Left cardiac atrium (tissue), 4 donors: Measurements from ENCODE around the gene CARS2. TPM values are rescaled to one million over a fixed set of nuclear protein-coding genes. Genes with fewer than 3 reads are reported as not detected.
"Not testable (repeated sequence)": the region's sequence is repeated elsewhere in the genome, so short reads cannot be mapped to it uniquely, and the experiment has no call there.

Experiments
- ATAC-seq, 2 donors: fragments of 200-7000 bp; cut with Tn5 transposase; one replicate each; pipeline ENCODE4 v1.9.1; 2020; ENCODE audit warnings: mild to moderate bottlenecking in 2 of 2, moderate library complexity in 2 of 2
- DNase-seq: peaks from one replicate; pipeline ENCODE4 v3.0.0-alpha.2; 2020
- intact Hi-C, 2 donors: fragments of 100-400 bp; cut with DNase I; formaldehyde crosslinking; loops; one replicate each; pipeline versions ENCODE4 v1.14.1 to v1.15.1; 2022 to 2023
- total RNA-seq, 2 donors: library from RNA; stranded (reverse); fragmentation: NEBNext Ultra II Directional; extraction: Animal tissue kit (Norgen Biotek cat#: 25700); gene quantifications; one replicate each; pipeline ENCODE4 v1.2.1, GENCODE V29; 2021
- donor health status: DM: no; HTN: yes; CAD: no.
- donor health status: DM: no; HTN: yes; CAD: no; lungs with severe emphysema.
- donor health status: DM: yes; HTN: yes; CAD: no.
- donor health status: Dilated cardiomyopathy.

CARS2 gene
- total RNA-seq, 2 donors from 2014 or later, result 36.6 to 37.9 TPM

- intact Hi-C loops, result loop anchor here in 1 of 2 donors (2.0 kb wide), 1 partner anchor 202 kb away; the partner anchor contains the start of gene ANKRD10
- ATAC-seq, result peak; percentile 73 to 75
- DNase-seq, result peak; percentile 99
Measured at GRCh38 chr13:110712849-110713641, 7.1 kb upstream of the CARS2 start.

DNA sequence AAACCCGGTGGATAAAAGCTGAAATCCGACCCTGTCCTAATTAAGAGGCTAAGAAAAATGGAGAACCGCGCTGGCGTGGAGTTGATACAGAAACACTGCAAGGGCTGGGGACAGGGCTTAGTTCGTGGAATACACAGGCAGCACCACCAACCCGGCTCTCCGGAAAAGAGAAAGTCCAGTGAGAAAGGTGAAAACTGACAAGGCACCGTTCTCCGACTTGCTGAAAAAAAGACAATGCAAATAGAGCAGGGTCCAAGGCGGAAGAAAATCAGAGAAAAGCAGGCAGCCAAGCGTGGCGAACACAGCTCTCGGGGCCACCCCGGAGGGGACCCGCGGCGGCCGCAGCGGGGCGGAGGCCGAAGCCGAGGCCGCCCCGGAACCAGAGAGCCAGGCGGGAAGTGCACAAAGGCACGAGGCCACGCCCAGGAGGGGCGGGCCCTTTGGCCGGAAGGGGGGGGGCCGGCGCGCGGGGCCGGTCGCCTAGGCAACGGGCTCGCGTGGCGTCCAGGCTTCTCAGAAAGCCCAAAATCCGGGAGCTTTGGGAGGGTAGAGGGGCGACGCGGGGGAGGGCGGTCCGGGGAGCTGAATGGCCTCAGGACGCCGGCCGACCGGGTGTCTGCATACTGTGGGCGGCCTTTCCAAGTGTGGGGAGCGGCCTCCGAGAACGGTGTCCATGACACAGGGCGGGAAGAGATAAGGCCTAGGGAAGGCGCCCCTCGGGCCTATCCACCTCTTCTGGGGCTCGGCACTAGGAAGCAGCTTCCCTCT is 6.3 kb upstream of the CARS2 start:
- DNase-seq (peak; percentile 87), ATAC-seq (peak; percentile 61 to 72)
- intact Hi-C loops, result loop anchor here in 1 of 2 donors (2.0 kb wide), 1 partner anchor 203 kb away; the partner anchor contains the start of gene ANKRD10

GRCh38 chr13:110706570-110707372 is 855 bp upstream of the CARS2 start:
- ATAC-seq, result no peak
- intact Hi-C loops, result loop anchor here in 1 of 2 donors (10.0 kb wide), 2 partner anchors 92 to 108 kb away; partner anchors contain the start of gene NAXD
- DNase-seq, result no peak

- DNase-seq (no peak), ATAC-seq (no peak)
- intact Hi-C loops, result loop anchor here in 1 of 2 donors (10.0 kb wide), 2 partner anchors 91 to 109 kb away; partner anchors contain the start of gene NAXD
Measured at GRCh38 chr13:110705356-110705825, 525 bp downstream of the CARS2 start.

DNA sequence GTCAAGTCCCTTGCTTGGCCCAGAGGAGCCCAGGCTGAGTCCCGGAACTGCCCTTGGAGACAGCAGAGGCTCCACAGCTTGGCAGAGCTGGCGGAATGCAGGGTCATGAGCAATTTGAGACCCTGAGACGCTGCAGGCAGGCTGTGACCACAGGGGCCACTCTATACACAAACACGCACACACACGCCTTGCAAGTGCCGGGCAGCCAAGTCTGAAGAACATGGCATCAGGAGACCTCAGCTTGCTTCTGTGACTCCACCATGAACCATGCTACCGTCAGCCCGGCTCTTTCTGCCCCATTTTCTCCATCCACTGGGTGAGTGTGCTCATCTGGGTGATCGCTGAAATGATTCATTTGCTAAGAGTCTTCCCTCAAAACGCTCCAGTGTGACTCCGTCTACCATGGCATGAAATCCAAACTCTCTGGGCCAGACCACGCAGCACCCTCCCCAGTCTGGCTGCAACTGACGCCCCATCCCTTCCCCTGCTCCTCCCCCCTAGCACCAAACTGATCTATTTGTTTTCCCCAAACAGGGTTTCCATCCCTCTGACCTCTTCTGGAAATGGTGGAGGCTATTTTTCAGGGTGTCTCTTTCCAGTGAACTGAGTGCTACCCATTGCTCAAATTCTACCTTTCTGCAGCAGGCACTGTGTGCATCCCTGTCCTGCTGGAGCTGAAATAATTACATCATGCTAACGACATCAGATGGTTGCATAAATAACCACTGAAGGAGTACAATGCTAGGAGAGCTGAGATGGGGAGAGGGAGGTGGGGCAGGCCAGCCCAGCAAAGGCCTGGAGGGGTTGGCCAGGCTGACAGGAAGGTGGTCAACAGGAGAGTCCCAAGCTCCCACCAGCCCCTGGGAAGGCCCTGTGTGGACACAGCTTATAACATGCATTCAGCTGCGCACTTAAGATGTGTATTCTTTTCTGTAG is 3.1 kb downstream of the CARS2 start:
- ATAC-seq (no peak), DNase-seq (no peak)
- intact Hi-C loops, result loop anchor here in 1 of 2 donors (10.0 kb wide), 2 partner anchors 88 to 112 kb away; partner anchors contain the start of gene NAXD

GRCh38 chr13:110702089-110702488 is 3.8 kb downstream of the CARS2 start:
- ATAC-seq (no peak), DNase-seq (no peak)
- intact Hi-C loops, result loop anchor here in 1 of 2 donors (10.0 kb wide), 2 partner anchors 87 to 113 kb away; partner anchors contain the start of gene NAXD

DNA sequence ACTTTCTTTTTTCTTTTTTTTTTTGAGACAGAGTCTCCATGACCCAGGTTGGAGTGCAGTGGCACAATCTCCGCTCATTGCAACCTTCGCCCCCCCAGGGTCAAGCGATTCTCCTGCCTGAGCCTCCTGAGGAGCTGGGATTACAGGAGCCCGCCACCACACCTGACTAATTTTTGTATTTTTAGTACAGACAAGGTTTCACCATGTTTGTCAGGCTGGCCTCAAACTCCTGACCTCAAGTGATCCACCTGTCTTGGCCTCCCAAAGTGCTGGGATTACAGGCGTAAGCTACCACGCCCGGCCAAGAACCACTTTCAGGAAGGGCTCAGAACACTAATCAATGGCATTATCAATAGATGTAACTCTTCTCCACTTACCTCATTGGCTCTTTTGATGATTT is 4.9 kb downstream of the CARS2 start:
- ATAC-seq, DNase-seq: not testable (repeated sequence)
- intact Hi-C loops, result loop anchor here in 1 of 2 donors (10.0 kb wide), 2 partner anchors 86 to 114 kb away; partner anchors contain the start of gene NAXD

DNA sequence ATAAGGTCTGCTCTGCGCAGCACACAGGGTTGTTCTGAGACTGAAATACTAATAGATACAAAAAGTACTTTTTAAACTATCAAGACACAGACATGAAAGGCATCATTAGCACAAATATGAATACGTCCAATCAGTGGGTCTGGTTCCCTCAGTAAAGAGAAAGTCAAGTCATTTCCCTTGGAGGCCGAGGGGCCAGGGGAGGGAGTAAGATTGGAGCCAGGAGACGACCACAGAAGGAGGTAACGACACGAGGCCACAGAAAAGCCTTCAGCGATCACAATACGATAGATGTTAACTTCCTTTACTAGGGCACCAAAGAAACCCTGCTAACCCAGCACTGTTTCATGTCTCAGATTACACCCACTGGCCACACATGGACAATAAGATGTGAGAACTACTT is 5.3 kb downstream of the CARS2 start:
- ATAC-seq (no peak), DNase-seq (no peak)
- intact Hi-C loops, result loop anchor here in 1 of 2 donors (10.0 kb wide), 2 partner anchors 86 to 114 kb away; partner anchors contain the start of gene NAXD

GRCh38 chr13:110700186-110700585 is 5.7 kb downstream of the CARS2 start:
- ATAC-seq, result no peak
- intact Hi-C loops, result loop anchor here in 1 of 2 donors (10.0 kb wide), 2 partner anchors 85 to 115 kb away; partner anchors contain the start of gene NAXD

GRCh38 chr13:110699148-110700145 is 6.5 kb downstream of the CARS2 start:
- DNase-seq (no peak), ATAC-seq (peak in 1 of 2 donors; percentile 11)
- intact Hi-C loops, result loop anchor here in 1 of 2 donors (10.0 kb wide), 2 partner anchors 85 to 115 kb away; partner anchors contain the start of gene NAXD

More at GRCh38 chr13:110700186-110700585, 5.7 kb downstream of the CARS2 start:
- no peak for DNase-seq

DNA sequence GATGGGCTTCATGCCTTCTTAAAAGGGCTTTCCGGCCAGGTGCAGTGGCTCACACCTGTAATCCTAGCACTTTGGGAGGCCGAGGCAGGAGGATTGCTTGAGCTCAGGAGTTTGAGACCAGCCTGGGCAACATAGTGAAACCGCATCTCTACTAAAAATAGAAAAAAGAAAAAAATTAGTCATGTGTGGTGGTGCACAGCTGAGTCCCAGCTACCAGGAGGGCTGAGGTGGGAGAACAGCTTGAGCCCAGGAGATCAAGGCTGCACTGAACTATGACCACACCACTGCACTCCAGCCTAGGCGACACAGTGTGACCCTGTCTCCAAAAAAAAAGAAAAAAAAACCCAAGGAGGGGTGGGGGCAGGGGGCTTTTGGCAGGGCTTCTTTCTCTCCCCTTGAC is 7.2 kb downstream of the CARS2 start:
- intact Hi-C loops, result no loop called here
- DNase-seq, result no peak
- ATAC-seq, result no peak

DNA sequence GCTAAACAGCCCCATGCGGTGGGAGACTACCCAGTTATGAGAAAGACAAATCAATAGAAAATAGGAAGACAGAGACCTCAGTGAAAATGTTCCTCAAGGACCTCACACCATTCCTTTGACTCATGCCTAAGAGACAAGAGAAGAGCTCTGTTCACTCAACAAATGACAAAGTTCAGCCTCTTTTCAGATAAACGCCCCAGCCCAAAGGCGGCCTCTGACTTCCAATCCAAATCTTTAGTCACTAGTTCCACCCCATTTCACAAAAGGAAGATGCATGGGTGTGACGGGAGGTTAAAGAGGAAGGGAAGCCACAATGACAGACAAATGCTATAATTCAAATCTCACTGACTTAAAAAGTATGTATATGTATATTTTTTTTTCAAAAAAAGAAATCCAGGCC is 8.1 kb downstream of the CARS2 start:
- DNase-seq (no peak), ATAC-seq (no peak)
- intact Hi-C loops, result no loop called here

GRCh38 chr13:110696776-110697175 is 9.1 kb downstream of the CARS2 start:
- DNase-seq (no peak), ATAC-seq (no peak)
- intact Hi-C loops, result no loop called here

- DNase-seq, ATAC-seq, intact Hi-C loops: not testable (repeated sequence)
Measured at GRCh38 chr13:110695774-110696173, 10.1 kb downstream of the CARS2 start.

DNA sequence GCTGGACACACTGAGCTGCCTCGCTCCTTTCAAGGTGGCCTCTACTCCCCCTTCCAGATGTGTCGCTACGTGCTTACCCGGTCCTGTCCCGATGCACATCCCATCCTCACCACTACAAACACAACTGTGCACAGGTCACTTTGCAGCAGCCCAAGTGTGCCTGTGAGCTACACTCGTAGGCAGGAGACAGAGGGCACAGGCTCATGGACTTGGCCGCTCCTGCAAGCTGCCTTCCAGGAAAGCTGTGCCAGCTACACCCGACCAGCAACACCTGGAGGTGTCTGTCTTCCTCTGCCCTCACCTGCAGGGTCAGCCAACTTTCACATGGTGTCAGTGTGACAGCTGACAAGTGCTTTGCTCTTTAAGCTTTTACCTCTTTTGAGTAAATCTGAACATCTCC is 15.4 kb downstream of the CARS2 start:
- DNase-seq (no peak), ATAC-seq (peak in 1 of 2 donors; percentile 27)
- intact Hi-C loops, result no loop called here

DNA sequence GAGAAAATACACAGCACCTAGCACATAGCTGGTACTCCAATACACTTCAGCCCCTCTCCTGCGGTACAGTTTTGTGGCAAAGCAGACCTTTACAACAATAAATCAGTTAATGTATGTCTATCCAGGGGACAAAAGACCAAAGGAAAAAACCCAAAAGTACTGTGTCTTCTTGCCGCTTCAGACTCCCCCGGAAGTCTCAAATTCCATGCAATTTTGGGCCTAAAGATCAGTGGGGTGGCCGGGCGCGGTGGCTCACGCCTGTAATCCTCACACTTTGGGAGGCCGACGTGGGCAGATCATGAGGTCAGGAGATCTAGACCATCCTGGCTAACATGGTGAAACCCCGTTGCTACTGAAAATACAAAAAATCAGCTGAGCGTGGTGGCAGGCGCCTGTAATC is 16.2 kb downstream of the CARS2 start:
- ATAC-seq, result no peak
- no peak for DNase-seq
- intact Hi-C loops, result no loop called here
